Activated CD4-positive, alpha-beta T cell treated with anti-CD3 and anti-CD28 coated beads, Interleukin-10, Interleukin-2, amounts not matched to agents 100 ng/mL and 50 ng/mL, durations not matched to agents 16 hours and 8 hours (primary cell): ENCODE results near the gene ALCAM.
"Not testable (repeated sequence)": the region's sequence is repeated elsewhere in the genome, so short reads cannot be mapped to it uniquely, and the experiment has no call there.

Source experiments
- DNase-seq: peaks from one replicate; pipeline ENCODE4 v3.0.0-alpha.2; 2020

The ALCAM gene

GRCh38 chr3:105356988-105357387, 9.7 kb upstream of the ALCAM start:
- DNase-seq: no peak

- DNase-seq: no peak
Measured at GRCh38 chr3:105359098-105359762, 7.5 kb upstream of the ALCAM start.

- no peak for DNase-seq
Measured at GRCh38 chr3:105360003-105360402, 6.7 kb upstream of the ALCAM start.

DNA sequence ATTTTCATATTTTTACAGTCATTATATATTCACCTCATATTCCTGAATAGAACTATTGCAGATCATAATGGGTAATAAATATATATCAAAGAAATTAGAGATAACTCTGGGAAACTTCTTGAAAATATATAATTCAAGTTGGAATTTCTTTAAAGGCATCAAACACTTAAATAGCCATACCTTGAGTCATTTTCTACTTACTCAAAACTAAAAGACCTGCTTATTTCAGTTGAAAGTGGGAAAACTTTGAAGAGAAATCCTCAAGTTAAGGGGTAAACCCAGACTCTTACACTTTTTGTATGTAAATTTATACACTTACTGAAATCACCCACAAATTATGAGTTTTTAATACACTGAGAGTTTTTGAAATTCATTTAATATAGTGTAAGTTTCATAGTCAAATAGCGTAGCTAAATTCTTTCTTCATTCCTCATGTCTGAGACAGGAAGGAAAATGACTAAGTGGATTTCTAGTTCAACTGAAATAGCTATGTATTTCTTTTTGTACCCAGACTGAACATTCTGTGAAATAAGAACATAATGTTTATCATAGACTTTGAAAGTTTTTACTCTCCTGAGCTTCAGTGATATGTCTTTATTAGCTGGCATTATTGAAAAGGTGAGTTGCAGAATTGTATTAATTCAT, 4.6 kb upstream of the ALCAM start:
- no peak for DNase-seq

- DNase-seq: no peak
Measured at GRCh38 chr3:105364128-105364527, 2.6 kb upstream of the ALCAM start.

GRCh38 chr3:105365081-105365390, 1.7 kb upstream of the ALCAM start:
- DNase-seq: no peak

DNA sequence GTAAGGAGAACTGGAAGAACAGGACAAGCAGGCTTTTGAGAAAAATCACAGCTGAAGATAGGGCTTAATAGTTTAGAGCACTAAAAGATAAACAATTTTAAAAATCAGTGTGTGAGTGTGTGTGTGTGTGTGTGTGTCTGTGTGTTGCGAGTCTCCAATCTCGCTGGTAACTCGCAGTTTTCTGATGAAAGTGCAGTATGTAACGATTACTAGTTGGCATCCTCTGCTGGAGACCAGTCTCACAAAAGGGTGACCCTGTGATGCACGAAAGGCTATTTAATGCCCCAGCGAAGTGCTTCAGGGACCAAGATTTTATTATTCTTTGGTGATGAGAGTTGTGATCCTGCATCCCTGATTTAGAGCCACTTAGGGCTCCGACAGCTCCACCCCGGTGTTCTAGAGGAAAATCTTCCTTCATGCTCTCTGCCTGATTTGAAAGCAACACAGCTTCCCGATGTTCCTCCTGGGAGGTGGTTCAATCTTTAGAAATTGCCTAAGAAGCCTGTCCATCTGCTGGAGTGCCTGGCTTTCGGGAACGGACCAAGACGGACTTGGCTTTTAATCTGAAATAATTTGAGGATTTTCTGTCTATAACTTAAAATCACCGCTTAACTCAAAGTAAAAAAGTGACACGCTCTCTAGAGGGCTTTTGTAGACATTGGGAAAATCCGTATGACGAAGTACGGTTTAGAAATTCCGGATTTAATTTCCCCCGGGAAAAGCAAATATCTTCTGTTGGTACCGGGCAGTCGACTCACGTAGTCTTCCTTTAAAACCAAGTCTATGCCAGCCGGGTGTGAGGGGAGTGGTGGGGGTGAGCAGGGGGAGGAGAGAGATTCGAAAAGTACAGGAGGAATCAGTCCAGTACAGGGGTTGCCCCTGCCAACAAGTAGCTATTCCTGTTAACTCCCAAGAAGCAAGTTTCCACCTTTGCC, 1.1 kb upstream of the ALCAM start:
- DNase-seq: no peak

DNA sequence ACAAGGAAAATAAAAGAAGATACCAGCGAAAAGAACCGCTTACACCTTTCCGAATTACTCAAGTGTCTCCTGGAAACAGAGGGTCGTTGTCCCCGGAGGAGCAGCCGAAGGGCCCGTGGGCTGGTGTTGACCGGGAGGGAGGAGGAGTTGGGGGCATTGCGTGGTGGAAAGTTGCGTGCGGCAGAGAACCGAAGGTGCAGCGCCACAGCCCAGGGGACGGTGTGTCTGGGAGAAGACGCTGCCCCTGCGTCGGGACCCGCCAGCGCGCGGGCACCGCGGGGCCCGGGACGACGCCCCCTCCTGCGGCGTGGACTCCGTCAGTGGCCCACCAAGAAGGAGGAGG, 325 bp downstream of the ALCAM start:
- peak; percentile 31 for DNase-seq

GRCh38 chr3:105367406-105368213, 901 bp downstream of the ALCAM start:
- DNase-seq: peak; percentile 88

GRCh38 chr3:105368566-105369499, 2.1 kb downstream of the ALCAM start:
- DNase-seq: peak; percentile 87

- peak; percentile 64 for DNase-seq
Measured at GRCh38 chr3:105369500-105370371, 3.0 kb downstream of the ALCAM start.

DNA sequence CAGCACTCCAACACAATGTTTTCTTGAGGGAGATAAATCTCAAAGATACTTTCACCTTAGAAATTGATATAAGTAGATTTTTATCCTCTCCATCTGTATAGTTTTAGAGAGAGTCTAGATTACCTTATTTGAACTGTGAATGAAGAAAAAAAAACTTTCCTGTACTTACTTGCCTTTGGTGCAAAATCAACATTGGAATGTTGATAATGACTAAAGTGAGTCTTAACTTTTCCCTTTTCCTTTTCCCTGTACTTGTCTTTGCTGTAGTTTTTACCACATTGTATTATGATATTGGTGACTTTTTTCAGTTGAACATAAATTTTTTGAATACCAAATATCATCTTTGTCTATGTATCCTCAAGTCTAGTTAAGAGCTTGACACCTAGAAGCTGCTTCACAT, 6.7 kb downstream of the ALCAM start:
- no peak for DNase-seq

GRCh38 chr3:105375750-105376511, 9.2 kb downstream of the ALCAM start:
- no peak for DNase-seq

- no peak for DNase-seq
Measured at GRCh38 chr3:105377716-105378115, 11.0 kb downstream of the ALCAM start.

- DNase-seq: no peak
Measured at GRCh38 chr3:105385179-105385578, 18.5 kb downstream of the ALCAM start.

GRCh38 chr3:105385819-105386508, 19.3 kb downstream of the ALCAM start:
- DNase-seq: no peak

GRCh38 chr3:105387122-105387751, 20.5 kb downstream of the ALCAM start:
- no peak for DNase-seq

GRCh38 chr3:105388176-105388575, 21.5 kb downstream of the ALCAM start:
- DNase-seq: no peak

DNA sequence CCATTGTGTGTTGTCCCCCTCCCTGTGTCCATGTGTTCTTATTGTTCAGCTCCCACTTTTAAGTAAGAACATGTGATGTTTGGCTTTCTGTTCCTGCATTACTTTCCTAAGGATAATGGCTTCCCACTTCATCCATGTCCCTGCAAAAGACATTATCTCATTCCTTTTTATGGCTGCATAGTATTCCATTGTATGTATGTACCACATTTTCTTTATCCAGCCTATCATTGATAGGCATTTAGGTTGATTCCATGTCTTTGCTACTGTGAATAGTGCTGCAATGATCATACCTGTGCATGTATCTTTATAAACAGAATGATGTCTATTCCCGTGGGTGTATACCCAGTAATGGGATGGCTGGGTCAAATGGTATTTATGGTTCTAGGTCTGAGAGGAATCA, 23.1 kb downstream of the ALCAM start:
- DNase-seq: not testable (repeated sequence)
